Stimulated activated naive CD4-positive, alpha-beta T cell (primary cell): ENCODE measurements around the gene ZNF423.

Experiments
- DNase-seq, 6 experiments: peaks; one replicate each; lab custom pipeline; 2025; lab: John Stamatoyannopoulos, UW

Gene ZNF423

DNA sequence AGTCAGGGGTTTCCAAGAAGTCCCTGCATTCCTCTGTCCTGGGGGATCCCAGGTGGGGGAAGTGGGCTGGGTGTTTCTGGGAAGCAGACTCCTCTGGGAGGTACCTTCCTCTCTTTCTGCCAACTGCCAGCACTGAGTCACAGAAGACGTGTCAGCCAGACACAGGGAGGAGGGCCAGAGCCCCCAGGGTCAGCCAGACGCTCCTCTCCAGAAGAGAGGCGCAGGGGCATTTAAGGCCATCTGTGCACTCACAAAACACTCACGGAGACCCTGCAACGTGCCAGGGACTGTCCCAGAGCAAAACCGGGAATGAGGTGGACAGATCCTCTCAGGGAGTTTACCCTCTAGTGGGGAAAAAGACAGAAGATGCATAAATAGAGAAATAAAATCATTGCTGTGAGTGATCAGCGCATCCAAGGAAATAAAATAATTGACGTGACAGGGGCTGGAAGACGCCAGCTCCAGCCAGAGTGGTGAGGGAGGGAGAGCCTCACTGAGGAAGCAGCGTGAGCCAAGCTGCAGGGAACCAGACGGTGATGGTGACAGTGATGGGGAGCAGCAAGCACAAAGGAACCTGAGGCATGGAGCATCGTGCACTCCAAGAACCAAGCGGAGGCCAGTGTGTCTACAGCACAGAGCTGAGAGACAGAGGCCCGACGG lies 105.4 kb downstream of the ZNF423 start:
- no peak for DNase-seq

DNA sequence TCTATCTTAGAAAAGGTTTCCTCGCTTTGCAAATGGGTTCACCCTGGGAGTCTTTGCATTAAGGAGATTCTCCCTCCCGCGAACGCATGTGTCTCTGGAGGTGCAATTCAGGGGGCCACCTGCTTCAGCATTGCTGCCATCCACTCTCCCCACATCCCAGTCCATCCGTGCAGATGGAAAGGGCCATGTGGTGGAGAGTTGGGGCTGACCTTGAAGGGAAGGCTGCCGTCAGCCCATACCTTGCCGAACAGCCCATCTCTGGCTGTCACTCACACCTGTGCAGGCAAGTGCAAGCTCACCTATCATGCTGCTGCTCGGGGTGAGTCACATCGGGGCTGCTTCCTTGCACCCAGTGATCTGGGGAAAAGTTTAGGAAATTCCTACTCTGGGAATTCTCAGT lies 106.1 kb downstream of the ZNF423 start:
- no peak for DNase-seq

DNA sequence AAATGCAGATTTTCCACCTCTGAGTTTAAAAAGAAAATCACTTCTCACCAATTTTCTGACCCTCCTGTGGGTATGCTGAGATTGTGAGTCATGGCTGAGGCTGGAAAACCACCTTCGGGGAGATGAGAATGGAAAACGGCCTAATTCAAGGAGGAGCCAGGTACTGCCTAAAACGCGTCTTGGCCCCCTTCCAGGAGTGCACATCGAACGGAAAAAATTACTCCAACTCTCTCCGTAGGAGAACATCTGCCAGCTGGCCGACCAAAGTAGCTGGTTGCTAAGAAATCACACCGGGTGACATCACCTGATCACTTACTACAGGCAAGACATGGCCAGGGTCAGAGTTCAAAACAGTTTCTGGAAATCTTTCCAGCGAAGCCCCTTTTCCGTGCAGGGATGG lies 107.6 kb downstream of the ZNF423 start:
- DNase-seq, result no peak

DNA sequence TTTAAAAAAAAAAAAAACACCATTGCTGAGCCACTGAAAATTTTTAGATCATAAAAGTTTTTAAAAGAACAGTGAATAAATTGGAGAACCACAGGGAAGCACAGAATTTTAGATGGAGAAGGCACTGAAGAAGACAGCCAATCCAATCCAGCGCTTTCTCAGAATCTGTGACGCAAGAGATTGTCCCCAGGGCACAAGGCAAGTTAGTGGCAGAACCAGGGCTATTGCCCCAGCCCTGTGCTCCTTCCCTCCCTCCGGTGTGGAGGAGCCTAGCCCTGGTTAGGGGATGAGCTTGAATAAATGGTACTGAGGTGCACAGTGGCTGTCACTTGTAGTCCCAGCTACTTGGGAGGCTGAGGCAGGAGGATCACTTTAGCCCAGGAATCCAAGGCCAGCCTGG lies 108.3 kb downstream of the ZNF423 start:
- no peak for DNase-seq

DNA sequence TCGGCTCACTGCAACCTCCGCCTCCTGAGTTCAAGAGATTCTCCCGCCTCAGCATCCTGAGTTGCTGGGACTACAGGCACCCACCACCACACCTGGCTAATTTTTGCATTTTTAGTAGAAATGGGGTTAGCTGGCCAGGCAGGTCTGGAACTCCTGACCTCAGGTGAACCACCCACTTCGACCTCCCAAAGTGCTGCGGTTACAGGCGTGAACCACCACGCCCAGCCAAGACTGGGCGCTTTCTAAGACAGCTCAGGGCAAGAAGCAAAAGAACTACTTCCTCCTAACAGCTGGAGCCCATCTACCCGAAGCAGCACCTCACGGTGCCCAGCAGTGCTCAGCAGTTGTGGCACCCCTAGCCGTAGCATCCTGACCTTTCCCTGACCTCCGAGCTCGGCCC lies 109.4 kb downstream of the ZNF423 start:
- DNase-seq, result no peak

DNA sequence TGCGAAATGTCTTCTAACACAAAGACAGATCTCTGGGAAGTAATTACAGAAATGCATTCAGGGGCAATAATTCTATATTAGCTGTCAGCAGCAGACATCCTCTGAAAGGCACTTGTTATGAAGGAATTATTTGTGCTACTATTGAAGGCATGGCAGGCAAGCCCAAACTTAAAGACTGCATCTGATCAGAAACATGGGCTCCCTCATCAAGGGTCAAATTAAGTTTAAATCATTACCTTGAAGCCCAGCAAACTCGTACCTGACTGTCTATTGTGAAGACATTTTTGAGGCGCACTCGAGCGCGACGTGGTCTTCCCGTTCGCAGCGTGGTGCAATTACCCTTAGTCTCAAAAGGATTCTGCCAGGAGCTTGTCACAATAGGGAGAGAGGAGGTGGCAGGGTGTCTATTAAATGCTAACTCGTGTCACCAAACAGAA lies 110.6 kb downstream of the ZNF423 start:
- DNase-seq, result no peak

DNA sequence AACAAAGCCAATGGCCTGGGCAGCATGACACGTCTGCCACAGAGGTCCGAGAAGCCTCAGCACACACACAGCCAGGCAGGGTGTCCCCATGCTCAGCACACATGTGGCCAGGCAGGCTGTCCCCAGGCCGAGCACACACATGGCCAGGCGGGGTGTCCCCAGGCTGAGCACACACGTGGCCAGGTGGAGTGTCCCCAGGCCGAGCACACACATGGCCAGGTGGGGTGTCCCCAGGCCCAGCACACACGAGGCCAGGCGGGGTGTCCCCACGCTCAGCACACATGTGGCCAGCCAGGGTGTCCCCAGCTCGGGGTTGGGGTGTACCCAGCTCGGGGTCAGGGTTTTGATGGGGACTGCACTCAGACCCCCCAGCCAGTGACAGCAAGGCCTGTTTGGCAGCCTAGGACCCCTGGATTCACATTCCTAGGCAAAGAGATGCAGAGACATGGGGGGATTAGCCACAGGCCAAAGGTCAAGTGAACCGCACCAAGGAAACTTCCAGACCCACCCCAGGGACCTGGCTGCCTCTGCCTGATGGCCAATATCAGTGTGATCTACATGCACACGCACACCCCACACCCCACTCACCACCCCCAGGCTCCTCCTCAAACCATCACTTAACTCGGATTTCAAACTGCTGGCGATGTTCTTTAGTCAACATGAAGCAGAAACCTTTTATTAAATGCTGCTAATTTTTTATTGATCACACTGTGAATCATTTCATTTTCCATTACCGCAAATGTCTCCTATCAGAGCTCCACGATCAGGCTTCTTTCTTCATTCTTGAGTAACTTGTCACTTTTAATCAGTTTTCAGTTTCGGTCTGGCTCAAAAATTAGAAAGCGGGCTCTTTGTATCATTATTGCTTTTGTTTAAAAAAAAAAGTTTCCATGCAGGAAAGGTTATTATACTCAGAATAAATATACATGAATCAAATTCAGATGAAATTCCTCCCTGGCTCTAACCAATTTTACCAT lies 111.4 kb downstream of the ZNF423 start:
- no peak for DNase-seq

DNA sequence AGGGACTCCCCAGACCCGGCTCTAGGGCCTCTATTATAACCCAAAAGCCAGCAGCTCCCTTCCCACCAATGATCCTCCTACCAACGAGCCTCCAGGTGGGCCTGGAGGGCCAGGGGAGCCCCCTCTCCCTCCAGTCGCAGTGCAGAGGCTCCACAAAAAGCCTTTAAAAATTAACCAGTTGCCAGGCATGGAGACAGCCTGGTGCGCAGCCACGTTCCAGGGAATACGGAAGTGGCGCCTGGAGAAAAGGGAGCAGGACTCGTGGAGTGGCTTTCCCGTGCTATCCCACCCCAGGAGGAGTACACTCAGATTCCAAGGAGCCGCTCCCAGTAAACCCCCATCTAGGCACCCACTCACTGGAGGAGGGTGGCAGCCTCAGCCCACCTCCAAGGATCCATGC lies 112.3 kb downstream of the ZNF423 start:
- DNase-seq, result no peak

DNA sequence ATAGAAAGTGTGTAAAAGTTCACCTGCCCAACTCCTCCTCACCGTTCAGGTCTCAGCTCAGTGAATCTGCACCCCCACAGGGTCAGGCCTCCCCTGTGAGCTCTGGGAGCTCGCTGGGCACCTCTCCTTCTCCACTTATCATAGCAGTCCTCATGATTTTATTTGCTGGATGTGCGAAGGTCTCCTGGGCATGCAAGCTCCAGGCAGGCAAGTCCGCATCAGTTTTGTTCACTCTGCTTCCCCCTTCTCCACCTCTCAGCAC lies 112.8 kb downstream of the ZNF423 start:
- DNase-seq, result no peak

DNA sequence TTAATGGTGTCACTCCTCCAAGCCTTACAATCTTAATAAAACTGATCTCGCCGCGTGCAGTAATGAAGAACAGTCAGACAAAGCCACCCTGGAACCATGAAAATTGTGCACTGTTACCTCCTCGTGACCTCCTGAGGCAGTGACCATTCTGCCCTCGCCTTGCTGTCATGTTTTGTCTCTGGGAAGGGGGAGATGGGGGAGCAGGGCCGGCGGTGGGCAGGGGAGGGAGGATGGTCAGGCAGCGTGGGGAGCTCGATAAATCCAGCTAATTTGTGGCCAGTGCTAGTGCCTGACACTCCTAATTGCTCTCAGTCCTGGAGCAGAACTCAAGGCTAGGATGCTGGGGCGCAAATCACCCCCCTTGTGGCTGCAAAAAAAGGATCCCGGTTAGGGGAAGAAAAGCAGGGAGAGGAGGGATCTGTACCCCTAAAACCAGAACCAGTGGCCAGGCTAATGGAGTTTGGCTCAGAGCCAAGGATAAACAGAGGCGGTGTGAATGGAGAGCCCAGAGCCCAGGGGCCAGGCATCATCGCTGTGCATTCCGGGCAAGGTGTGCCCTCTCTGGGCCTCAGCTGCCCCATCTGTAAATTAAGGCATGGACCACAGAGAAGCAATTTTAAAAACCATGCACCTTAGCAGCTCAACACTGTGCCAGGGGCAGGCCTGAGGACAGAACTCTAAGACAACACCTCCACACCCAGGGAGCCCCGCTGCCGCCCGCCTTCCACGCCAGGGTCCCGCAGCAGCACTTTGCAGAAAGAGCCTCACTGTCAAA lies 113.3 kb downstream of the ZNF423 start:
- no peak for DNase-seq

DNA sequence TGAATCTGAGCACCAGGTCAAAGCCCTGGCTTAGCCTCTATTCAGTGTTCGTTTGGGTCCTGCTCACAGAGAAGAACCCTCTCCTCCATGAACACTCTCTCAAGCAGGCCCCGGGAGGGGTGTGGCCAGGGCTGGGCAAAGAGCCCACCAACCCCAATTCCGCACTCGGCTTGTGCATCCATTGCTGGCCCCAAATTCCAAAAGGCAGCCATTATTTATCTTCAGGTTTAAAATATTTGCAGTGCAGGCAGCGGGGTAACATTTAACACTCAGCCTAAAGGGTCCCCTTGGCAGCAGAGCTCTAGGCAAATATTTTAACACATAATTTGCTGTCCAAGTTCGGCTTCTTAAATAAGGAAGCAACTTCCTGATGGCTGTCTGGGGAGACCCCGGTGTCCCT lies 115.7 kb downstream of the ZNF423 start:
- no peak for DNase-seq

DNA sequence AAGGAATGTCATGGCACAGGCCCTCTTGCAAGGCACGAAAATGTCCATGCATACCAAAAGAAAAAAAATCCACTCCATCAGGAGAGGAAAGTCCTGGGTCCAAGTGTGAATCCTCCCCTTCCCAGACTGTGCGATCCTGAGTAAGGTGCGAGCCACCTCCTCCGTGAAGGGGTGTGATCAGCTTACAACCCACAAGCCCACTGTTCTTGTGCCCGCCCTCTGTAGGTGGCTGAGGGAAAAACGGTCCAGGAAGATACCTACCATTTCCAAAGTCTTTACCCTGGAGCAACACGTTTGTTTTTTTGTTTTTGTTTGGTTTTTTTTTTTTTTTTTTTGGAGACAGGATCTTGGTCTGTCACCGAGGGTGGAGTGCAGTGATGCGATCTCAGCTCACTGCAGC lies 116.5 kb downstream of the ZNF423 start:
- DNase-seq, result no peak

DNA sequence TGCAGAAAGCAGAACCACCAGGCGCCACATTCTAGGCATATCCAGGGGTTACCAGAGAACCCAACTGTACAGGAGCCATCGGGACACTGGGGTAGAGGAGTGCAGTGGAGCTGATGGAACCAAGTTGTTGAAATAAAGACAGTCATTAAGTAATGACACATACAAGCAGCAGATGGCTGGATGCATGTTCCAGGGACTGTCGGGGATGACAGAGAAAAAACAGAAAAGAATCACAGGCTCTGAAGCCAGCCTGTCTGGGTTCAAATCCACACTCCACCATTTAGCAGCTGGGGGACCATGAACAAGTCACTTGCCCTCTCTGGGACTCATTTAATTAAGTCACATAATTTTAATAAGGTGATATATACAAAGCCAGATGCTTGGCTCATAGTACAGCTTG lies 117.1 kb downstream of the ZNF423 start:
- DNase-seq, result no peak

DNA sequence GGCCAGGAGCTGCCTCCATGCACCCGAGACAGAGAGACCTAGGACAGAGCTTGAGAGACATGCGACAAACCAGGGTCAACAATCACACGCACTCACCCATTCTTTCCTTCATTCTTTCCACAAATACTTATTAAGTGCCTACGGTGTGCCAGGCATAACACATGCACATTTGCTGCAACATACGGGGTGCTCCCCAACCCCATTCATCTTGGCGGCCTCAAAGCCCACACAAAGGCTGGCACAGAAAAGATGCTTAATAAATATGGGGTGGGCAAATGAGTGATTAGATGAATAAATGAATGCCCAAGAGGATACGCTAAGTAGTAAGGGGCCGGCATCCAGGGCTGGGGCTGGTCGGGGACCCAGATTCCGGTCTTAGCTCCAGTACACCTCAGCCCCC lies 117.9 kb downstream of the ZNF423 start:
- DNase-seq, result no peak

DNA sequence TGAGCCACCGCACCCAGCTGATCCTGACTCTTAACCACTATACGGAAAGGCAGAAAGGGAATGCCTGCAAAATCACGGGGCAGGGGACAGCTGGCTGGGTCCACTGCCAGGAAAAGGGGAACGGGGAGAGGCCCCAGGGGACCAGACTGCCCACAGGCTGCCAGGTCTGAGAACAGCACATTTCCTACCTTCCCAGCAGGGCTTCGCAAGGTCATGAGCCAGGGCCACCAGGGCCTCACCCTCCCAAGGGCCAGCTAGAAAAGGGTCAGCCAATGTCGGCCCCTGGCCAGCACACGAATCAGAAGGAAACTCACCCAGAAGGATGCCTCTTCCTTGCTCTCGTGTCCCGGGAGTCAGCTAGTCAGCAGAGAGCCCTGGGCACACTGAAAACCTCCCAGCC lies 118.4 kb downstream of the ZNF423 start:
- DNase-seq, result no peak

DNA sequence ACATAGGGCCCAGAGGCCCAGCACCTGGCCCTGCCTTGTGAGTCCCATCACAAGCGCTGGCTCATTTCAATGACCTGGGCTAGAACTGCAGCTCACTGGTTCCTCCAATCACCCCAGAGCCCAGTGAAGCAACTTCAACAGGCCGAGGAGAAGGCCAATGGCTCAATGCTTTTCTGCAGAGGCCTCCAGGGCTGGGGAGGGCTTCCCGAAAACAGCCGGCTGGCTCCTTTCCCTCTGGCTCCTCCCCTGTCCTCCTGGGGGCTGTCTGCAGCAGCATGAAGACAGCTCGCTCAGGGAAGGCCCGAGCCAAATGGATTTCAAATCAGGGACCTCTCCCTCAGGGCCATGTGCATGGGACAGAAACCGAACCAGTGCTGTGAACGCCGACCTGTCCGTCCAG lies 121.6 kb downstream of the ZNF423 start:
- DNase-seq, result no peak

DNA sequence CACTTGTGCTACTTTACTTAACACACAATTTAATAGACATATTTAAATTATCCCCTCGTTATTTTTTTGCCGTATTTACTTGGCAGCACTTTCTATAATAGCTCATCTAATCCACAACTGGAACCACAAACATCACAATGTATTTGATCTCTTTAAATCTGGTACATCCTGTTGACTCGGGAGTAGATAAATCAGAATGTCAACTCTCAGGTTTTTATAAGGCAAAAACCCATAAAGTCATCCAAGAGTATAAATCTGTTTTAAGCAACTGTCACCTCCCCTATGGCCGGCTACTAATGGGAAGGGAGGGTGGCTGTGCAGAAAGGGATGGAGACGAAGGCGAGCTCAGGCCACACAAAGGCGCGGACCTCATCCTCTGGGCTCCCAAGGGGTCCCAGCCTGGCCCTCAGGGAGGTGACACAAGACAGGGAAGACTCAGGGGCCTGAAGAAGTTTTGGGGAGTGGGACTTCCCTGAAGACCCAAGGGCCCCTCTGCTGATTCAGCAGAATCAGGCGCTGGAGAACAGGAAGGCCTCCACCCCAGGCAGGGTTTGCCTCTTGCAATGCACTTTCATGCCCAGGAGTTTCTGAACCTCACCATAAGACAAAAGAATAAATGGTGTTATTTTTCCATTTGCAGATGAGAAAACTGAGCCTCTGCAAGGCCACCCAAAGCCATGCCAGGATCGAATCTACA lies 122.5 kb downstream of the ZNF423 start:
- no peak for DNase-seq

DNA sequence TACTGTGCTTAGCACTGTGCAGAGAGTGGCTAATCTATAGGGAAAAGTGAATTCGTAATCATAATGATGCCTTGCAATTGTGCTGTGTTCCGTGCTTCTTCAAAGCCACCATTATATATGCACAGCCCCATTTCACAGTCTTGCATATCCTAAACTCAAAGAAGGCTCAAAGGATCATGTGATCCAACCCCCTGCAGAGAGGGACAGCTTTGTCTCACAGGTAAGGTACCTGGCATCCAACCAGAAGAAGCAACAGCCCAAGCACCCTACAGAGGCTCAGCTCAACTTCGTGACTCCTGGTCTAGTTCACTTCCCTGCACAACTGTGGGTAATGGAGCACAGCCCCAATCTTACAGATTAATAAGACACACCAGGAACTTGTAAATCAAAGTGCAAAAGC lies 124.0 kb downstream of the ZNF423 start:
- no peak for DNase-seq

DNA sequence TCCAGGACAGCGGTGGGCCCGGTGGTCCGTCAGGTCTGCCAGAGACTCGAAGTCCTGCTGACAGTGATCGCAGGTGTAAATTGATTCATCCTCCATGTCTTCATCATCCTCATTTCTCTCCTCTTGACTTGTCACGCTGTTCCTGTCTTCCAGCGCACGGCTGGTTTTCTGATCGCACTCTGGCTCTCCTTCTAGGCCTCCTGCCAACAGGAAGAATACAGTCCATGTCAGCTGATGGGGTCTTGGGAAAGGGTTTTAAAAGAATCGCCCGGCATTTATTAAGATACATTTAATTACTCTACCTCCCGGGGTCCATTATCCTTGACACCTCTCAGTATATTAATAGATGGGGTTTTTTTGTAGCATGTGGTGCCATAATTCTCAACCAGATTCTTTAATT lies 125.1 kb downstream of the ZNF423 start:
- no peak for DNase-seq

DNA sequence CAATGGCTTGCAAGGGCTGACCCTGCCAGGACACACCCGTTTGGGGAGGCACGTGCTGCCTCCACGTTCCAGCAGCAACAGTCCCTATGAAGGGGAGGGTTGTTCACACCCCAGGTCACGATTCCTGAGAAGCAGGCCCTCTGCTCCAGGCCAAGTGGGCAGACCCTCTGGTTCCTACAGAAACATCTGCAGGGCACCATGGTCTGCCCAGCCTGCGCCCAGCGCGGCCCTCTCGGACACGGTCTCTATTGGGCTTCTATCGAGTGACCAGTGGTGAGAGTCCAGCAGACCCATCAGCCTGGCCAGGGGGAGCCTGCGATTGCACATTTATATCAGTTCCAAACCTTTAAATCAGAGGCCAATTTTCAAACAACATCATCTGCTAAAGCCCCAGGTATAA lies 128.3 kb downstream of the ZNF423 start:
- DNase-seq, result no peak

DNA sequence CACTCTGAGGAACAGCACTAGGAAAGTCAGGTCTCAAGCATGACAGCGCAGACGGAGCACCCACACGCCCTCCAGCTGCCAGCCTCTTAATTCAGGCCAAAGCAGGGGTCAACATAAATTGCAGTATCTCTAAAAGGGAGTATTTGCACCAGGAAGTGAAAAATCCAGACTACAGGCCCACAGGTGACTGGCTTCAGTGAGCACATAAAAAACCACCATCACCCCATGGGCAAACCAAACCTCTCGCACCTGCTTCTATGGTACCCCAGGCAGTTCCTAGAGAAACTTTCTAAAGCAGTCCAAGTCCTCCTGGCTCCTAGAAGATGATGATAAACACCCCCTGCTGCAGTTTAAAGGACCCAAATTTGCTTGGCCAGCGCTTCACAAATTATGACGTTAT lies 129.8 kb downstream of the ZNF423 start:
- no peak for DNase-seq

DNA sequence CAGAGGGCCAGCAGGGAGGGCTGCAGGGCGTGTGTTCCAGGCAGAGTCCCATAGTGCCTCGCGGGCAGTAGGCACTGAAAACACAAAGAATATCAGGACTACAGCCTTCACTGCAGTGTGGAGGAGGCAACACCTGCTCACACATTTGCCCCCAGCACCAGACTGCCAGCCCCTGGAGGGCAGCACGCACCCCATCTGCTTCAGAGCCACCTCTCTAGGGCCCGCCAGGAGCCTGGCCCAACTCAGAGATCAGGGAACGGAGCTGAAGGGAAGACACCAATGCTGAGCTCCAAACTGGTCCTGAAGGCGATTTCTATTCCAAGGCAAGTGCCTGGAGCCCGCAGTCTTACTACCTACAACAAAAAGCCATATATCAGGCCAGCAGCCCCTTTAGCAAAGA lies 130.3 kb downstream of the ZNF423 start:
- DNase-seq, result no peak
